PC-9 (cell line): ENCODE data around the gene STX17. TPM values are rescaled to one million over a fixed set of nuclear protein-coding genes. Genes with fewer than 3 reads are reported as not detected.

Experiments used
- BruUV-seq: library from RNA; stranded (reverse); fragments of 400-500 nt; replicated peaks from 2 replicates; lab custom pipeline; 2021; lab: Mats Ljungman, UMichigan
- CTCF ChIA-PET: fragments of 300-600 bp; sonication (Branson Sonifier 250); formaldehyde crosslinking; loops from one replicate; lab custom pipeline; 2022; ENCODE audit warnings: antibody characterized with exemption; lab: Charles Lee
- POLR2A ChIA-PET: fragments of 300-600 bp; sonication (Branson Sonifier 250); formaldehyde crosslinking; loops from one replicate; lab custom pipeline; 2022; ENCODE audit warnings: antibody characterized with exemption; ENCODE audit not compliant: unreplicated experiment; lab: Charles Lee
- DNase-seq, 2 experiments: peaks; one replicate each; pipeline versions ENCODE4 v3.0.0 to v3.0.0-alpha.2; 2015 to 2022; ENCODE audit warnings: mixed read lengths in 1 of 2
- H2AFZ ChIP-seq: fragments of 200-600 bp; sonication (generic); 2 replicates; pipeline ENCODE4 v1.8.1; 2017; ENCODE audit warnings: antibody characterized with exemption
- H3F3A ChIP-seq: fragments of 200-600 bp; sonication (generic); 2 replicates; pipeline ENCODE4 v1.8.1; 2017; ENCODE audit warnings: antibody characterized with exemption, mild to moderate bottlenecking, low read depth; ENCODE audit not compliant: insufficient read depth
- H3K27ac ChIP-seq: fragments of 200-600 bp; sonication (generic); 2 replicates; pipeline ENCODE4 v1.6.1; 2016; ENCODE audit warnings: mixed run types
- H3K27me3 ChIP-seq: fragments of 200-600 bp; sonication (generic); 2 replicates; pipeline ENCODE4 v1.6.1; 2016; ENCODE audit warnings: low read depth, mixed run types; ENCODE audit not compliant: insufficient read depth
- H3K36me3 ChIP-seq: fragments of 200-600 bp; sonication (generic); 2 replicates; pipeline ENCODE4 v1.6.1; 2016; ENCODE audit warnings: low read depth, mixed run types
- H3K4me1 ChIP-seq: fragments of 200-600 bp; sonication (generic); replicated peaks from 2 replicates; pipeline ENCODE4 v1.6.1; 2016; ENCODE audit warnings: mixed run types; ENCODE audit not compliant: insufficient read depth
- H3K4me2 ChIP-seq: fragments of 200-600 bp; sonication (generic); 2 replicates; pipeline ENCODE4 v1.6.1; 2017; ENCODE audit warnings: mixed run types
- H3K4me3 ChIP-seq: fragments of 200-600 bp; sonication (generic); 2 replicates; pipeline ENCODE4 v1.6.1; 2016; ENCODE audit warnings: mixed run types
- H3K79me2 ChIP-seq: fragments of 200-600 bp; sonication (generic); 2 replicates; pipeline ENCODE4 v1.6.1; 2017; ENCODE audit warnings: low read depth, mixed run types
- H3K9me2 ChIP-seq: fragments of 200-600 bp; sonication (generic); 2 replicates; pipeline ENCODE4 v1.8.1; 2017; ENCODE audit warnings: mild to moderate bottlenecking; ENCODE audit not compliant: insufficient read depth
- H3K9me3 ChIP-seq: fragments of 200-600 bp; sonication (generic); 2 replicates; pipeline ENCODE4 v1.8.1; 2016; ENCODE audit warnings: low read depth; ENCODE audit not compliant: insufficient read depth
- H4K20me1 ChIP-seq: fragments of 200-600 bp; sonication (generic); 2 replicates; pipeline ENCODE4 v1.8.1; 2017; ENCODE audit not compliant: insufficient read depth
- EZH2 ChIP-seq: fragments of 200-600 bp; sonication (generic); IDR thresholded peaks from 2 replicates; pipeline ENCODE4 v1.8.0; 2017; ENCODE audit warnings: antibody characterized with exemption, low read depth
- intact Hi-C: fragments of 100-400 bp; cut with micrococcal nuclease; formaldehyde crosslinking; loops from one replicate; pipeline ENCODE4 v1.10.0; 2022; ENCODE audit not compliant: unreplicated experiment
- total RNA-seq: library from RNA; stranded (reverse); gene quantifications from 2 replicates; pipeline ENCODE4 v1.2.3, GENCODE V29; 2021
- TF ChIP-seq, protein P1 (sequence below): fragments of 200-600 bp; sonication (generic); conservative IDR thresholded peaks from 2 replicates; pipeline ENCODE4 v1.6.1; 2017; ENCODE audit warnings: mixed run types, antibody characterized with exemption, mild to moderate bottlenecking, moderate library complexity

Gene STX17
- total RNA-seq, 1 experiment from 2014 or later: 46.3 TPM

DNA sequence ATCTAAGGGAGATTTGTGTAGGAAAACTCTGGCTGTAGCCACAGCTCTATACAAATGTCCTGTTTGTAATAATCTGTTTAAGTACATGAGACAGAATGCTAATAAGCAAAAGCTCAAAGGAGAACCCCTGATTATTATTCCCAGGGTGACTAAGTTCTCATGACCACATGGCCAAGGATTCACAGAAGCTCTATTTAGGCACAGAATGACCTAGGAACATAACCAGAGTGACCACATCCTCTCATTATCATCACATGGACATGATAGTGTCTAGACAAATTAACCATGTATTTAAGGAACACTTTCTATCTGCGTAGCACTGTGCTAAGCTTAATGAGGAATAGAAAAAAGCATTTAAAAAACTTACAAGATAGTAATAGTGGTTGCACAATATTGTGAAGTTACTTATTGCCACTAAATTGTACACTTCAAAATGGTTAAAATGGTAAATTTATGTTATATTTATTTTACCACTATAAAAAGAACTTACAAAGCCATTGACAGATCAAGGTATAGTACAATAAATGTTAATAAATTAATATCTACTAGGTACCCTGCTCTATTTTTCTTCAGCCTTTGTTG lies 56.3 kb downstream of the STX17 start:
- H3K4me1 ChIP-seq: peaks cover 10% of the 10 kb centered on the region
- no TSS peak for BruUV-seq
- no peak overlapping the region for H3K4me3 ChIP-seq
- no peak for DNase-seq
- H3K4me2 ChIP-seq: no peak overlapping the region
- no peak for TF ChIP-seq EZH2
- no peaks in the 10 kb centered on the region for H3K27me3 ChIP-seq
- ChIA-PET CTCF (no interaction called here), POLR2A (no interaction called here)
- no peak overlapping the region for H2AFZ ChIP-seq
- no peak overlapping the region for H3K27ac ChIP-seq
- 0 out of 2 replicates have a peak, but pooled peaks cover 4% of the 10 kb centered on the region for H3K9me2 ChIP-seq
- H3F3A ChIP-seq: peaks cover 6% of the 10 kb centered on the region; the same call in 1 of the 2 replicates
- H3K79me2 ChIP-seq: no peaks in the 10 kb centered on the region
- no peaks in the 10 kb centered on the region for H4K20me1 ChIP-seq
- intact Hi-C loops: loop anchor here (10.0 kb wide), 1 partner anchor 138 kb away; the partner anchor contains the start of gene NR4A3
- 0 out of 2 replicates have a peak, but pooled peaks cover 1% of the 10 kb centered on the region for H3K36me3 ChIP-seq
- H3K9me3 ChIP-seq: no peaks in the 10 kb centered on the region

DNA sequence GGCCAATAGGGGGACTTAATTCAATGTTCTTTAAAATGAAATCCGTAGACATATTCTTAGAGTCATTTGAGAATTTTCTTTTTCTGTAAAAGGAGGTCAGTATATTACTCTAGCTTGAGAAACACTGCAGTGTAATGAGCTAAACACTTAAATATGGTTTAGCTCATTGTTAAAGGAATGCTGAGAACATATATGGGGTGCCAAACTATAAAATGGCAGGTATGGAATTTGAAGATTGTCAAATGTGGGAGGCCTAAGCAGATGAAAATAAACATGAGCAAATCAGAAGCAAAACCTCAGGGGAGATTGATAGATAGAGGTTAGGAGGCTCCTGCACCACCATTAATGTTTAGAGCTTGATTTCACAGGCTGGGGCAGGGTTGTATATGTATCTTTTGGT lies 57.9 kb downstream of the STX17 start:
- ChIA-PET POLR2A (no interaction called here), CTCF (no interaction called here)
- H3K36me3 ChIP-seq: 0 out of 2 replicates have a peak, but pooled peaks cover 10% of the 10 kb centered on the region
- H3K4me3 ChIP-seq: no peak overlapping the region
- H3K4me1 ChIP-seq: peaks cover 10% of the 10 kb centered on the region
- no TSS peak for BruUV-seq
- no peaks in the 10 kb centered on the region for H3K9me2 ChIP-seq
- peaks cover 6% of the 10 kb centered on the region; the same call in 1 of the 2 replicates for H3F3A ChIP-seq
- intact Hi-C loops: loop anchor here (10.0 kb wide), 1 partner anchor 140 kb away; the partner anchor contains the start of gene NR4A3
- TF ChIP-seq, protein P1, sequence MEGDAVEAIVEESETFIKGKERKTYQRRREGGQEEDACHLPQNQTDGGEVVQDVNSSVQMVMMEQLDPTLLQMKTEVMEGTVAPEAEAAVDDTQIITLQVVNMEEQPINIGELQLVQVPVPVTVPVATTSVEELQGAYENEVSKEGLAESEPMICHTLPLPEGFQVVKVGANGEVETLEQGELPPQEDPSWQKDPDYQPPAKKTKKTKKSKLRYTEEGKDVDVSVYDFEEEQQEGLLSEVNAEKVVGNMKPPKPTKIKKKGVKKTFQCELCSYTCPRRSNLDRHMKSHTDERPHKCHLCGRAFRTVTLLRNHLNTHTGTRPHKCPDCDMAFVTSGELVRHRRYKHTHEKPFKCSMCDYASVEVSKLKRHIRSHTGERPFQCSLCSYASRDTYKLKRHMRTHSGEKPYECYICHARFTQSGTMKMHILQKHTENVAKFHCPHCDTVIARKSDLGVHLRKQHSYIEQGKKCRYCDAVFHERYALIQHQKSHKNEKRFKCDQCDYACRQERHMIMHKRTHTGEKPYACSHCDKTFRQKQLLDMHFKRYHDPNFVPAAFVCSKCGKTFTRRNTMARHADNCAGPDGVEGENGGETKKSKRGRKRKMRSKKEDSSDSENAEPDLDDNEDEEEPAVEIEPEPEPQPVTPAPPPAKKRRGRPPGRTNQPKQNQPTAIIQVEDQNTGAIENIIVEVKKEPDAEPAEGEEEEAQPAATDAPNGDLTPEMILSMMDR: no peak
- no peak for TF ChIP-seq EZH2
- H2AFZ ChIP-seq: no peak overlapping the region
- H3K27me3 ChIP-seq: no peaks in the 10 kb centered on the region
- no peak overlapping the region for H3K4me2 ChIP-seq
- no peak for DNase-seq
- no peak overlapping the region for H3K27ac ChIP-seq
- H3K79me2 ChIP-seq: no peaks in the 10 kb centered on the region
- H4K20me1 ChIP-seq: no peaks in the 10 kb centered on the region
- H3K9me3 ChIP-seq: no peaks in the 10 kb centered on the region

DNA sequence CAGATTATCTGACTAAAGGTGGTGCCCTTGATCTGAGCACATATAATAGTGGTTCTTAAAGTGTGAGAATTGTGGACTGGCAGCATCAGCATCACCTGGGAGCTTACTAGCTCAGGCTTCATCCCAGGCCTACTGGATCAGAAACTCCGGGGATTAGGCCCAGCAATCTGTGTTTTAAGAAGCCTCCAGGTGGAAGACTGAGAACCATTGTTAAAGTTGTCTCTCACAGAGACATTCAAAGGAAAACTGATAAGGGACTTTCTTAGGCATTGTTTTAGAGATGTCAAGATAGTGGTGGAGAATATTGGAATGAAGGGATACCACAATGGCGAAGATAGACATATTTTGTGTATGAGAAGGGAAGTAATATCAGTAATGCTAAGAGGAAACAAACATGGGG lies 59.5 kb downstream of the STX17 start:
- H3K9me3 ChIP-seq: no peaks in the 10 kb centered on the region

More for the DNA sequence above, 59.5 kb downstream of the STX17 start:
- TF ChIP-seq, protein P1: no peak
- no peak for TF ChIP-seq EZH2
- Histone ChIP-seq H3K9me2 (no peaks in the 10 kb centered on the region), H3F3A (peaks cover 6% of the 10 kb centered on the region; the same call in 1 of the 2 replicates), H3K27ac (no peak overlapping the region), H3K79me2 (no peaks in the 10 kb centered on the region), H3K27me3 (no peaks in the 10 kb centered on the region), H3K4me2 (0 out of 2 replicates have a peak overlapping the region, but pooled peaks have one; percentile 24), H3K4me1 (peaks cover 10% of the 10 kb centered on the region), H3K36me3 (0 out of 2 replicates have a peak, but pooled peaks cover 10% of the 10 kb centered on the region), H3K4me3 (no peak overlapping the region), H2AFZ (no peak overlapping the region), H4K20me1 (no peaks in the 10 kb centered on the region)
- ChIA-PET CTCF (no interaction called here), POLR2A (interaction anchor here (0.6 kb wide), 1 partner anchor 226 kb away, joined by 3 read pairs; no protein-coding TSS in a partner anchor)
- BruUV-seq: no TSS peak
- intact Hi-C loops: loop anchor here (2.0 to 10.0 kb wide), 2 partner anchors 59 to 141 kb away; partner anchors contain the start of genes NR4A3 and STX17
- DNase-seq: no peak
